SK-N-SH (cell line): Measurements from ENCODE around the gene IGF1R. TPM values are rescaled to one million over a fixed set of nuclear protein-coding genes. Genes with fewer than 3 reads are reported as not detected.

ENCODE experiments used
- CTCF ChIA-PET: fragments of 300-600, 350-600 bp; formaldehyde crosslinking; extraction: SDS; loops from one replicate; lab custom pipeline; 2021; lab: Yijun Ruan, JAX
- POLR2A ChIA-PET: fragments of 350-600 bp; sonication (Branson Sonifier 250); formaldehyde crosslinking; extraction: SDS; loops from one replicate; lab custom pipeline; 2020; ENCODE audit warnings: antibody characterized with exemption, inconsistent platforms; lab: Yijun Ruan, JAX
- DNase-seq: peaks from one replicate; pipeline ENCODE4 v3.0.0; 2012
- H2AFZ ChIP-seq: fragments of 200-600 bp; sonication (generic); 2 replicates; pipeline ENCODE4 v1.8.1; 2016; ENCODE audit warnings: antibody characterized with exemption, mild to moderate bottlenecking, low read depth
- H3F3A ChIP-seq: fragments of 200-600 bp; sonication (generic); replicated peaks from 2 replicates; pipeline ENCODE3; 2016; ENCODE audit warnings: antibody characterized with exemption, mild to moderate bottlenecking; ENCODE audit not compliant: insufficient read depth
- H3K27ac ChIP-seq, 2 experiments: fragments of 200-500 bp in 1 of 2; fragments of 200-600 bp in 1 of 2; sonication (Bioruptor generic) in 1 of 2; sonication (generic), shearing (Covaris generic) in 1 of 2; 2 replicates each; pipeline versions ENCODE4 v1.5.1 to v1.6.1; 2014 to 2016; ENCODE audit warnings: low read depth in 2 of 2, inconsistent platforms in 1 of 2, low read length in 1 of 2, mild to moderate bottlenecking in 1 of 2, mixed read lengths in 1 of 2
- H3K27me3 ChIP-seq: fragments of 200-600 bp; sonication (generic), shearing (Covaris generic); 2 replicates; pipeline ENCODE4 v1.6.1; 2016; ENCODE audit warnings: mixed run types; ENCODE audit not compliant: insufficient read depth
- H3K36me3 ChIP-seq, 2 experiments: fragments of 200-500 bp in 1 of 2; fragments of 200-600 bp in 1 of 2; sonication (Bioruptor generic) in 1 of 2; sonication (generic) in 1 of 2; replicated peaks in 1 of 2; 2 replicates each; pipeline versions ENCODE3 to v1.5.1; 2014 to 2016; ENCODE audit warnings: low read length in 1 of 2, mild to moderate bottlenecking in 1 of 2; ENCODE audit not compliant: insufficient read depth in 2 of 2, control insufficient read depth in 1 of 2
- H3K4me1 ChIP-seq, 2 experiments: fragments of 200-500 bp in 1 of 2; fragments of 200-600 bp in 1 of 2; sonication (Bioruptor generic) in 1 of 2; sonication (generic), shearing (Covaris generic) in 1 of 2; 2 replicates each; pipeline versions ENCODE4 v1.5.1 to v1.6.1; 2014 to 2016; ENCODE audit warnings: low read depth in 1 of 2, low read length in 1 of 2, mixed run types in 1 of 2; ENCODE audit not compliant: insufficient read depth in 2 of 2, control insufficient read depth in 1 of 2
- H3K4me2 ChIP-seq: fragments of 200-600 bp; sonication (generic), shearing (Covaris generic); 2 replicates; pipeline ENCODE4 v1.6.1; 2017; ENCODE audit warnings: mixed run types
- H3K4me3 ChIP-seq, 2 experiments: fragments of 200-500 bp in 1 of 2; fragments of 200-600 bp in 1 of 2; sonication (Bioruptor generic) in 1 of 2; sonication (generic), shearing (Covaris generic) in 1 of 2; 2 replicates each; pipeline versions ENCODE4 v1.5.1 to v1.8.1; 2014 to 2016; ENCODE audit warnings: low read depth in 2 of 2, inconsistent platforms in 1 of 2, low read length in 1 of 2, mild to moderate bottlenecking in 1 of 2, mixed read lengths in 1 of 2, moderate library complexity in 1 of 2
- H3K79me2 ChIP-seq: fragments of 200-600 bp; sonication (generic); 2 replicates; pipeline ENCODE4 v1.8.1; 2017; ENCODE audit warnings: mild to moderate bottlenecking; ENCODE audit not compliant: insufficient read depth
- H3K9ac ChIP-seq: fragments of 200-600 bp; sonication (generic); 2 replicates; pipeline ENCODE4 v1.6.1; 2017; ENCODE audit warnings: mixed run types
- H3K9me2 ChIP-seq: fragments of 200-600 bp; sonication (generic); 2 replicates; pipeline ENCODE4 v1.6.1; 2017; ENCODE audit warnings: mixed run types
- H3K9me3 ChIP-seq: fragments of 200-600 bp; sonication (generic); 2 replicates; pipeline ENCODE4 v1.6.1; 2017; ENCODE audit warnings: mixed run types, mild to moderate bottlenecking, moderate library complexity
- H4K20me1 ChIP-seq: fragments of 200-600 bp; sonication (generic); 2 replicates; pipeline ENCODE4 v1.6.1; 2017; ENCODE audit warnings: mild to moderate bottlenecking, mixed run types; ENCODE audit not compliant: insufficient read depth
- ELF1 ChIP-seq: IDR thresholded peaks from 2 replicates; pipeline ENCODE4 v1.4.0; 2012
- EZH2phosphoT487 ChIP-seq: fragments of 200-600 bp; sonication (generic); IDR thresholded peaks from 2 replicates; pipeline ENCODE4 v1.6.1; 2017; ENCODE audit warnings: low read depth, mixed run types, mild to moderate bottlenecking, antibody characterized with exemption, moderate library complexity, borderline replicate concordance
- FOXM1 ChIP-seq: IDR thresholded peaks from 2 replicates; pipeline ENCODE4 v1.4.0; 2012; ENCODE audit warnings: low read depth, mild to moderate bottlenecking
- GATA2 ChIP-seq: sonication (generic); formaldehyde crosslinking; IDR thresholded peaks from 2 replicates; pipeline ENCODE4 v1.5.0; 2020; ENCODE audit warnings: mild to moderate bottlenecking, missing genetic modification reagents
- IRF3 ChIP-seq: fragments of 150-350 bp; IDR thresholded peaks from 2 replicates; pipeline ENCODE4 v1.6.1; 2016; ENCODE audit warnings: mild to moderate bottlenecking, low read depth, low read length
- MEF2A ChIP-seq: IDR thresholded peaks from 2 replicates; pipeline ENCODE4 v1.4.0; 2012; ENCODE audit warnings: low read depth, borderline replicate concordance
- MXI1 ChIP-seq: IDR thresholded peaks from 2 replicates; pipeline ENCODE4 v1.6.1; 2012; ENCODE audit warnings: mild to moderate bottlenecking, low read depth, low read length, improper control_type of control experiment
- POLR2AphosphoS5 ChIP-seq: IDR thresholded peaks from 2 replicates; pipeline ENCODE4 v1.6.1; 2012; ENCODE audit warnings: low read depth, low read length
- RAD21 ChIP-seq: IDR thresholded peaks from 2 replicates; pipeline ENCODE4 v1.6.1; 2012; ENCODE audit warnings: mild to moderate bottlenecking, low read length
- RCOR1 ChIP-seq: fragments of 150-350 bp; IDR thresholded peaks from 2 replicates; pipeline ENCODE4 v1.6.1; 2017; ENCODE audit warnings: antibody characterized with exemption, low read length
- REST ChIP-seq: IDR thresholded peaks from 2 replicates; pipeline ENCODE4 v1.6.1; 2012; ENCODE audit warnings: mild to moderate bottlenecking, low read depth, low read length, moderate library complexity
- RXRA ChIP-seq: IDR thresholded peaks from 2 replicates; pipeline ENCODE4 v1.4.0; 2012; ENCODE audit warnings: low read depth, mild to moderate bottlenecking, borderline replicate concordance
- SIN3A ChIP-seq: IDR thresholded peaks from 2 replicates; pipeline ENCODE4 v1.6.1; 2012; ENCODE audit warnings: low read depth, mild to moderate bottlenecking, low read length, moderate library complexity, borderline replicate concordance
- TAF1 ChIP-seq: IDR thresholded peaks from 2 replicates; pipeline ENCODE4 v1.6.1; 2012; ENCODE audit warnings: low read depth, mild to moderate bottlenecking, low read length, moderate library complexity, borderline replicate concordance
- USF1 ChIP-seq: IDR thresholded peaks from 2 replicates; pipeline ENCODE4 v1.4.0; 2012; ENCODE audit warnings: low read depth, borderline replicate concordance
- WGBS: methylation state at CpG from one replicate; pipeline ENCODE4 v1.1.6; 2017; ENCODE audit warnings: low lambda C conversion rate; 5-methylcytosine and 5-hydroxymethylcytosine counted together
- polyA plus RNA-seq, 3 experiments: library from polyadenylated mRNA; depleted of rRNA; stranded (reverse); fragments of >200 nt; gene quantifications; 2 replicates each; pipeline ENCODE4 v1.2.3, GENCODE V29; 2012

Gene IGF1R
- polyA plus RNA-seq, 1 of the 3 experiments (the other 2 are of a cell fraction), result 9.5 TPM

- H3K4me2 ChIP-seq, result no peak overlapping the region
- no peak overlapping the region for H3K27ac ChIP-seq
- ChIA-PET POLR2A (no interaction called here), CTCF (interaction anchor here (0.9 to 1.4 kb wide), 3 partner anchors 25 to 201 kb away, joined by 3 to 5 read pairs (median 4); no protein-coding TSS in a partner anchor)
- no peak overlapping the region for H3K9ac ChIP-seq
- no peaks in the 10 kb centered on the region for H3K27me3 ChIP-seq
- no peaks in the 10 kb centered on the region for H3K9me2 ChIP-seq
- H3F3A ChIP-seq, result peaks cover 8% of the 10 kb centered on the region
- H3K4me3 ChIP-seq, result no peak overlapping the region
- TF ChIP-seq FOXM1 (no peak), USF1 (no peak), RCOR1 (no peak)
- H3K36me3 ChIP-seq, result no peaks in the 10 kb centered on the region
- 78% methylated on average over 3 of the region's 3 CpGs for WGBS
- H3K79me2 ChIP-seq, result peaks cover 60% of the 10 kb centered on the region
- no peak for DNase-seq
- no peaks in the 10 kb centered on the region for H4K20me1 ChIP-seq
- peaks cover 14 to 52% of the 10 kb centered on the region in 2 experiments for H3K4me1 ChIP-seq
- no peak overlapping the region for H2AFZ ChIP-seq
- H3K9me3 ChIP-seq, result no peaks in the 10 kb centered on the region
Observed at GRCh38 chr15:98875309-98875708, 227.0 kb downstream of the IGF1R start.

- Histone ChIP-seq H3K27me3 (no peaks in the 10 kb centered on the region), H3K9ac (0 out of 2 replicates have a peak overlapping the region, but pooled peaks have one; percentile 10), H3K9me2 (no peaks in the 10 kb centered on the region), H3K4me3 (no peak overlapping the region), H3K27ac (peak overlapping the region in 1 of 2 experiments; percentile 45; a peak in 3 of 4 replicates), H4K20me1 (no peaks in the 10 kb centered on the region), H3K4me1 (peaks cover 14 to 52% of the 10 kb centered on the region in 2 experiments), H2AFZ (no peak overlapping the region), H3K9me3 (no peaks in the 10 kb centered on the region), H3K4me2 (peak overlapping the region; percentile 32; the same call in 1 of the 2 replicates), H3F3A (peaks cover 12% of the 10 kb centered on the region), H3K36me3 (no peaks in the 10 kb centered on the region), H3K79me2 (peaks cover 69% of the 10 kb centered on the region)
- POLR2A ChIA-PET, result no interaction called here
- WGBS, result 90% methylated on average over 5 of the region's 5 CpGs
- DNase-seq, result no peak
- CTCF ChIA-PET, result interaction anchor here (0.6 to 2.0 kb wide), 8 partner anchors 9 to 358 kb away, joined by 3 to 5 read pairs (median 4); no protein-coding TSS in a partner anchor
- no peak for TF ChIP-seq POLR2AphosphoS5
- TF ChIP-seq GATA2, result no peak
- no peak for TF ChIP-seq RAD21
- no peak for TF ChIP-seq EZH2phosphoT487
- TF ChIP-seq IRF3, result no peak
- TF ChIP-seq USF1, result no peak
- TF ChIP-seq TAF1, result no peak
- TF ChIP-seq MEF2A, result no peak
- no peak for TF ChIP-seq SIN3A
- TF ChIP-seq FOXM1, result no peak
- no peak for TF ChIP-seq MXI1
- TF ChIP-seq REST, result no peak
- TF ChIP-seq RXRA, result no peak
- TF ChIP-seq ELF1, result no peak
Observed at GRCh38 chr15:98876451-98877369, 228.4 kb downstream of the IGF1R start.
